ENCODE measurements around the gene VSIG10. TPM values are rescaled to one million over a fixed set of nuclear protein-coding genes. Genes with fewer than 3 reads are reported as not detected.
"Not testable (repeated sequence)": the region's sequence is repeated elsewhere in the genome, so short reads cannot be mapped to it uniquely, and the experiment has no call there.

Gene VSIG10
- total and polyA plus RNA-seq, 7 donors, result 4.8 to 13.9 (median 10.7) TPM

DNA sequence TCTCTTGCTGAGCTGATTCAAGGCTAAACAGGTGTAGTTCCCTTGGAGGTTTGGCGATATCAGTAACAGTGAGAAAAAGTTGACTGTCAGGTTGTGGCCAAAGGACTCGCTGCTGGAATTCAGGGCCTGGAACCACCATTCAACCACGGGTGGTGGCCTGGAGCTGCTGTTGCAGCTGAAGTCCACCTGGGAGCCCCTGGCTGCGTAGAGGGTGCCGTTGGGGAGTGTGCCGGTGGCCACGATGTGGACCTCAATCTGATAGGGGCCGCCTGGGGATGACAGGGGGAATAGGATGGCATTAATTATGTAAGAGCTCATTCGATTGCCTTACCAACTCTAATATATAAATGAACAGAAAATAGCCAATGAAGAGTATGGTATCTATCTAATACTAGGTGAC is 21.6 kb downstream of the VSIG10 start:
- DNase-seq, result no peak
- intact Hi-C loops (cut with DNase I), result no loop called here
- peaks cover 4 to 38% of the 10 kb centered on the region in 2 donors for H3K36me3 ChIP-seq (ENCODE audit: insufficient read depth in 1 of 2, low read depth in 1 of 2)
- WGBS, 3 donors, result 85 to 91% (median 89%) methylated on average over 9 of the region's 9 CpGs
- no peak overlapping the region for H3K4me3 ChIP-seq
- TF ChIP-seq, protein P1, sequence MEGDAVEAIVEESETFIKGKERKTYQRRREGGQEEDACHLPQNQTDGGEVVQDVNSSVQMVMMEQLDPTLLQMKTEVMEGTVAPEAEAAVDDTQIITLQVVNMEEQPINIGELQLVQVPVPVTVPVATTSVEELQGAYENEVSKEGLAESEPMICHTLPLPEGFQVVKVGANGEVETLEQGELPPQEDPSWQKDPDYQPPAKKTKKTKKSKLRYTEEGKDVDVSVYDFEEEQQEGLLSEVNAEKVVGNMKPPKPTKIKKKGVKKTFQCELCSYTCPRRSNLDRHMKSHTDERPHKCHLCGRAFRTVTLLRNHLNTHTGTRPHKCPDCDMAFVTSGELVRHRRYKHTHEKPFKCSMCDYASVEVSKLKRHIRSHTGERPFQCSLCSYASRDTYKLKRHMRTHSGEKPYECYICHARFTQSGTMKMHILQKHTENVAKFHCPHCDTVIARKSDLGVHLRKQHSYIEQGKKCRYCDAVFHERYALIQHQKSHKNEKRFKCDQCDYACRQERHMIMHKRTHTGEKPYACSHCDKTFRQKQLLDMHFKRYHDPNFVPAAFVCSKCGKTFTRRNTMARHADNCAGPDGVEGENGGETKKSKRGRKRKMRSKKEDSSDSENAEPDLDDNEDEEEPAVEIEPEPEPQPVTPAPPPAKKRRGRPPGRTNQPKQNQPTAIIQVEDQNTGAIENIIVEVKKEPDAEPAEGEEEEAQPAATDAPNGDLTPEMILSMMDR (IDR thresholded peaks at IDR 0.05), result no peak
- H3K9me3 ChIP-seq, result no peaks in the 10 kb centered on the region
- ATAC-seq, result no peak
- no peak overlapping the region for H3K27ac ChIP-seq
- H3K27me3 ChIP-seq (ENCODE audit: insufficient read depth in 3 of 3, low read length in 2 of 3), result no peaks in the 10 kb centered on the region
- H3K4me1 ChIP-seq, result no peaks in the 10 kb centered on the region

- H3K9me3 ChIP-seq; ATAC-seq; DNase-seq; intact Hi-C loops (cut with DNase I); H3K4me1 ChIP-seq; H3K27ac ChIP-seq; H3K4me3 ChIP-seq; H3K27me3 ChIP-seq (ENCODE audit: insufficient read depth in 3 of 3, low read length in 2 of 3): not testable (repeated sequence)
- peaks cover 4 to 39% of the 10 kb centered on the region in 2 donors for H3K36me3 ChIP-seq (ENCODE audit: insufficient read depth in 1 of 2, low read depth in 1 of 2)
- 91 to 97% (median 92%) methylated on average over 9 of the region's 9 CpGs for WGBS, 3 donors
These were observed 22.3 kb downstream of the VSIG10 start for GRCh38 chr12:118081521-118081920.

GRCh38 chr12:118073768-118074167 is 30.0 kb downstream of the VSIG10 start:
- Histone ChIP-seq H3K9me3 (no peaks in the 10 kb centered on the region), H3K4me3 (no peak overlapping the region), H3K27ac (no peak overlapping the region), H3K4me1 (no peaks in the 10 kb centered on the region), H3K27me3 (ENCODE audit: insufficient read depth in 3 of 3, low read length in 2 of 3) (no peaks in the 10 kb centered on the region), H3K36me3 (ENCODE audit: insufficient read depth in 1 of 2, low read depth in 1 of 2) (peaks cover 3 to 50% of the 10 kb centered on the region in 2 donors)
- 78 to 91% (median 88%) methylated on average over 4 of the region's 4 CpGs for WGBS, 3 donors
- ATAC-seq (no peak), DNase-seq (no peak)
- TF ChIP-seq, protein P1 (IDR thresholded peaks at IDR 0.05), result no peak
- intact Hi-C loops (cut with DNase I), result no loop called here

DNA sequence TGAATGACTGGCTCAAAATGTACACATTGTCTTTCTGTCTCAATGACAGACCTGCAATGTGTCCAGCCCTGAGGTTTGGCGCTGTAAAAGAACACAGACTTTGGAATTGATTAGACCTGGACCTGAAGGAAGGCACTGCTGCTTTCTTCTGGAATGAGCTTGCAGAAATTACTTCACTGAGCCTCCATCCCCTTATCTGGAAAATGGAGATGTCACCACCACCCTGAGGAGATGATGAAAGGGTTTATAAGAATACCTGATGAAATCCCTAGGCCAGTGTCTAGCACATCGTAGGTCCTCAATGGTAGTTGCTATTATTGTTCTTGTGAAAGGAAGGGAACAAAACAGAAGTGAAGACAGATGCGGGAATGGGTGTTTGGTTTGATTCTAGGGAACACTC is 33.2 kb downstream of the VSIG10 start:
- intact Hi-C loops (cut with DNase I), result no loop called here
- Histone ChIP-seq H3K4me1 (no peaks in the 10 kb centered on the region), H3K36me3 (ENCODE audit: insufficient read depth in 1 of 2, low read depth in 1 of 2) (peaks cover 3 to 52% of the 10 kb centered on the region in 2 donors), H3K27me3 (ENCODE audit: insufficient read depth in 3 of 3, low read length in 2 of 3) (no peaks in the 10 kb centered on the region), H3K4me3 (no peak overlapping the region), H3K9me3 (no peaks in the 10 kb centered on the region), H3K27ac (no peak overlapping the region)
- 97 to 98% (median 97%) methylated on average over 3 of the region's 3 CpGs for WGBS, 3 donors
- DNase-seq (no peak), ATAC-seq (no peak)
- TF ChIP-seq, protein P1 (IDR thresholded peaks at IDR 0.05), result no peak

GRCh38 chr12:118068445-118068844 is 35.4 kb downstream of the VSIG10 start:
- intact Hi-C loops (cut with DNase I), result no loop called here
- 81 to 98% (median 84%) methylated on average over 2 of the region's 2 CpGs for WGBS, 3 donors
- TF ChIP-seq, protein P1 (IDR thresholded peaks at IDR 0.05), result no peak
- no peak overlapping the region for H3K27ac ChIP-seq
- H3K4me3 ChIP-seq, result no peak overlapping the region
- no peaks in the 10 kb centered on the region for H3K4me1 ChIP-seq
- H3K36me3 ChIP-seq (ENCODE audit: insufficient read depth in 1 of 2, low read depth in 1 of 2), result peaks cover 3 to 51% of the 10 kb centered on the region in 2 donors
- no peaks in the 10 kb centered on the region for H3K27me3 ChIP-seq (ENCODE audit: insufficient read depth in 3 of 3, low read length in 2 of 3)
- DNase-seq, result no peak
- ATAC-seq, result no peak
- no peaks in the 10 kb centered on the region for H3K9me3 ChIP-seq

Measured in psoas muscle (tissue), 8 donors.